Colon (tissue), 2 donors: Measurements from ENCODE around the gene PKP2.

ENCODE experiments used
- FAIRE-seq: peaks from 2 replicates; lab custom pipeline; 2012; peaks lifted over from hg19 to GRCh38; lab: Jason Lieb, UNC
- donor health status: control.
- donor health status: control.

Gene PKP2

DNA sequence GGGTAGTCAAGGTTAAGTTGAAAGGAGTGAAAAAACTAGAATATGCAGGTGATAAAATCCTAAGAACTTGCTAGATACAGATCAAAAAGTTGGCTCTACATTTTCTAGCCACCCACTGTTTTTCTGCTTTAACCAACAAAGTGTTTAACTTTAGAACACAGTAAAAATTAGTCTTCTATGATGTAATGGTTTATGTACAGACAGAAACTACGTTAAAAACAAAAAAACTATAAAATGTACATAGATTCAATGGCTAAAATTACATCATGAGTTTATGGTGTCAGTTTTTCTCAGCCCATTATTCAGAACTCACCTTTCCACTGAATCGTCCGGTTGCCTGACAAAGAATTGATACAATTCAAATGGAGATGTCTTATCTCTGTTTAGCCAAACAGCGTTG is 143.0 kb downstream of the PKP2 start:
- no peak for FAIRE-seq

DNA sequence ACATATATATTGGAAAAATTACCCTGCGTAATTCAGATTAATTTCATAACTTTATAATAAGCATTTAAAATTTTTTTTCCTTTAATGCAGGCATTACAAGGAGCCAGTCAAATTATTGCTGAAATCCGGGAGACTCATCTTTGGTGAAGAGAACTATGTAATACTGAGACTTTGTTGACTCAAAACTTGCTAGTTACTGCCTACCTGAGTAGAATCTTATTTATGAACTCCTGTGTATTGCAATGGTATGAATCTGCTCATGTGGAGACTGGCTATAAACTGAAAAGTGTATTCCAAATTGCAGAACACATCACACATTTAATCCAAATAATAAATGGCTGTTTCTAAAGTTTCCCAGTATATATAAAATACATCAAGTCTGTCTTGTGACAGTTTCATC is 153.3 kb downstream of the PKP2 start:
- no peak for FAIRE-seq

DNA sequence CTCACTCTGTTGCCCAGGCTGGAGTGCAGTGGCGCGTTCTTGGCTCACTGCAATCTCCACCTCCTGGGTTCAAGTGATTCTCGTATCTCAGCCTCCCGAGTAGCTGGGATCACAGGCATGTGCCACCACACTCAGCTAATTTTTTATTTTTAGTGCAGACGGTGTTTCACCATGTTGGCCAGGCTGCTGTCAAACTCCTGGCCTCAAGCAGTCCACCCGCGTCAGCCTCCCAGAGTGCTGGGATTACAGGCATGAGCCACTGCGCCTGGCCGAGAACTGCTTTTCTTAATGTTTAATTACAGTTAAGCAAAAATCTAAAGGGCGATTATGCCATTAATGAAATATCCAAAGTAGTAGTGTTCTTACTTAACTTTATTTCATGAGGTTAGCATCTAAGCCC is 154.4 kb downstream of the PKP2 start:
- FAIRE-seq, result no peak
